Ishikawa (cell line): ENCODE results near the gene PRIMPOL.

Experiments
- CEBPB ChIP-seq: IDR thresholded peaks from 2 replicates; pipeline ENCODE4 v1.6.1; 2012
- CREB1 ChIP-seq: IDR thresholded peaks from 2 replicates; pipeline ENCODE4 v1.6.1; 2012; ENCODE audit warnings: low read depth
- EP300 ChIP-seq: IDR thresholded peaks from 2 replicates; pipeline ENCODE4 v1.6.1; 2012; ENCODE audit warnings: borderline replicate concordance
- NFIC ChIP-seq: IDR thresholded peaks from 2 replicates; pipeline ENCODE4 v1.6.1; 2012
- RAD21 ChIP-seq: IDR thresholded peaks from 2 replicates; pipeline ENCODE4 v1.6.1; 2012; ENCODE audit warnings: low read depth
- TAF1 ChIP-seq: IDR thresholded peaks from 2 replicates; pipeline ENCODE4 v1.6.1; 2012; ENCODE audit warnings: low read depth, mild to moderate bottlenecking
- TCF12 ChIP-seq: IDR thresholded peaks from 2 replicates; pipeline ENCODE4 v1.6.1; 2012; ENCODE audit warnings: low read depth
- TEAD4 ChIP-seq: IDR thresholded peaks from 2 replicates; pipeline ENCODE4 v1.6.1; 2012
- YY1 ChIP-seq: IDR thresholded peaks from 2 replicates; pipeline ENCODE4 v1.6.1; 2012; ENCODE audit warnings: low read depth
- ZBTB7A ChIP-seq: IDR thresholded peaks from 2 replicates; pipeline ENCODE4 v1.6.1; 2012; ENCODE audit warnings: low read depth
- TF ChIP-seq, protein P1 (sequence below): IDR thresholded peaks from 2 replicates; pipeline ENCODE4 v1.6.1; 2012
- TF ChIP-seq, protein P2 (sequence below): IDR thresholded peaks from 2 replicates; pipeline ENCODE4 v1.6.1; 2012

DNA sequence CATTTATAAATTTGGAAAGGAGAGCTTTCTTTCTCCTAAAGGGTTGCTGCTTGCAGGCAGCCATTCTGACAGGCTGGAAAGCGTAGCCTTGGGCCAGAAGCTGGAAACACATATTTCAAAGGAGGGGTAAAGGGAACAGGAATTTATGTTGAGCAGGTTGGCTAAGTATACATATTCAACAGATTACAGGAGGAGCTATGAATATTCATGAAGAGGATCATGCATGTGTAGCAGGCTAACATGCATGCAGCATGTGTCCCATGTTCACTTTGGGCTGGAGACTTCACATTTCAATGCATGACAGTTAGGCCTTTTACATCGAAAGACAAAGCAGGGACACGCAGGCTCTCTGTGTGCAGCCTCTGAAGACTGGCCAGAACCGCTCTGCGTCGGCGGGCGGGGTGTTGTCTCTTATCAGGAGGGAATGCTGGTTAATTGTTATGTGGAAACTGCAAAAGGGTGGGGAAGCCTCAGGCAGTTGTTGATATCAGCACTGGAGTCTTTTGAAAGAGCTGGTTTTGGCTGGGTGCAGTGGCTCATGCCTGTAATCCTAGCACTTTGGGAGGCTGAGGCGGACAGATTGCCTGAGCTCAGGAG, 31.8 kb upstream of the PRIMPOL start:
- TF ChIP-seq ZBTB7A (no peak), EP300 (no peak), TEAD4 (no peak), TCF12 (no peak), TAF1 (no peak), CREB1 (no peak), RAD21 (no peak), NFIC (no peak), CEBPB (no peak), YY1 (no peak)
- TF ChIP-seq, protein P1, sequence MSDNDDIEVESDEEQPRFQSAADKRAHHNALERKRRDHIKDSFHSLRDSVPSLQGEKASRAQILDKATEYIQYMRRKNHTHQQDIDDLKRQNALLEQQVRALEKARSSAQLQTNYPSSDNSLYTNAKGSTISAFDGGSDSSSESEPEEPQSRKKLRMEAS: no peak
- TF ChIP-seq, protein P2, sequence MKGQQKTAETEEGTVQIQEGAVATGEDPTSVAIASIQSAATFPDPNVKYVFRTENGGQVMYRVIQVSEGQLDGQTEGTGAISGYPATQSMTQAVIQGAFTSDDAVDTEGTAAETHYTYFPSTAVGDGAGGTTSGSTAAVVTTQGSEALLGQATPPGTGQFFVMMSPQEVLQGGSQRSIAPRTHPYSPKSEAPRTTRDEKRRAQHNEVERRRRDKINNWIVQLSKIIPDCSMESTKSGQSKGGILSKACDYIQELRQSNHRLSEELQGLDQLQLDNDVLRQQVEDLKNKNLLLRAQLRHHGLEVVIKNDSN: no peak
